ENCODE measurements around the gene ARHGAP18.
A peak's percentile ranks its signal among the peaks of the same experiment; 100 is the strongest.

The ARHGAP18 gene

DNA sequence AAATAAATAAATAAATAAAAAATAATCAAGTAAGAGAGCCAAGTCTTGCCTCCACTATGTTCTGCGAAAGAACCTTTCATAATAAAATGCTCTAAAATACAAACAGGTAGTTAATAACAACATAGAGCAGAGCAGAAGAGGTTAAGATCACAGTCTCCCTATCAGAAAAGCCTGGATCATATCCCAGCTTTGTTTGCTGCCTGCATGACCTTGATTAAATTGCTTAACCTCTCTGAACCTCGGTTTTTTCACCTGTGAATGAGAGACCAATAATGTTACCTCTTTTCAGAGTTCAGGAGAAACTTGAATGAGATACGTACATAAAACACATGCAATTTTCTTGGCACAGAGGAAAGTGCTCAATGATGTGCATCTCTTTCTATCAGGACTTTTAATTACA lies 44.4 kb downstream of the ARHGAP18 start:
- no peak for DNase-seq

DNA sequence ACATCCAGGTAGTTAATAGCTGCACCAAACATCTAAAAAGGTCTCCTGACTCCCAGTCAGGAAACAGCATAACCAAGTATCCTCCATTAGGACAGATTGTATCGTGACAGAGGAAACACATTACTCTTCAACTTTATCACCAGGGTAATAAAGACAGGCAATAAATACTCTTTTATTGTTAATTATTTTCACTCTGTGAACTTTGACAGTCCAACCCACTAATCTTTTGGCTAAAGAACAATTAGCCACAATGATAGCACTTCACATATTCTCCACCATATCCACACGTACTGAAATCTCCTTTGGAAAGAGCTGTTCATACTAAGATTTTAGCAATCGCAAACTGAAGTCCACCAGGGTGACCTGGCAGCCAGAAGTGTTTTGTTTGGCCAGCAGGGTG lies 46.4 kb downstream of the ARHGAP18 start:
- peak; percentile 29 for DNase-seq

DNA sequence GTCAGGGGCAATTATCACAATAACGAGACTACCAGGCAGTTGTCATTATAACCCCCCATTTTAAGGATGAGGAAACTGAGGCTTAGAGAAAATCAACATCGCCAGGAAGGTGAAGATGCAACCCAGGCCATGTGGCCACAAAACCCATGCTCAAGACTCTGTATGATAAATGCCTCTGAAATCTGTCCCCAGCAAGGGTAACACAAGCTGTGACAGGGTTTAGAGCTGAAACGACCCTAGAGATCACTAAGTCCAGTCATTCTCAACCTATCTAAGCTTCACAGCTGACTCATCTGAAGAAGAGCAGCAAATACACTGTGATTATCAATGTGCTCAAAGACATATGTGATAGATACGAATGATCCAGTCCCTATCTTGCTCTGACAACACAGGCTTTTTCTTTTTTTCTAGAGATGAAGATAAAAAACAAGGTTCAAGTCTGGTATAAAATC lies 47.0 kb downstream of the ARHGAP18 start:
- peak; percentile 93 for DNase-seq

DNA sequence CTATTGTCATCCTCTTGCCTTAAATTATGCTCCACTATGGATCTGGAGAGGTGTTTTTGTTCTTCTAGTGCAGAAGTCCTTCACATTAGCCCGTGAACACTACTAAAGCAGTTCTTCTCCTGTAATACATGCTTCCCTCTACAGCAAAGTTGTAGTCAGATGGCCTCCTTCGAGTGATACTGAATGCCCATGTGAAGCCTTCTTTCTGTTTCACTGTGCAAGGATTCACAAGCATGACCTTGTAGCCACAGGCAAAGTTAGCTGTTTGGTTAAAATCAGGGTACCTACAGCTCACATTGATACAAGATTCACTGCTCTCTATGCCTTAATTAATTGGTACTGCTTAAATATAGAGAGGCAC lies 47.6 kb downstream of the ARHGAP18 start:
- no peak for DNase-seq

DNA sequence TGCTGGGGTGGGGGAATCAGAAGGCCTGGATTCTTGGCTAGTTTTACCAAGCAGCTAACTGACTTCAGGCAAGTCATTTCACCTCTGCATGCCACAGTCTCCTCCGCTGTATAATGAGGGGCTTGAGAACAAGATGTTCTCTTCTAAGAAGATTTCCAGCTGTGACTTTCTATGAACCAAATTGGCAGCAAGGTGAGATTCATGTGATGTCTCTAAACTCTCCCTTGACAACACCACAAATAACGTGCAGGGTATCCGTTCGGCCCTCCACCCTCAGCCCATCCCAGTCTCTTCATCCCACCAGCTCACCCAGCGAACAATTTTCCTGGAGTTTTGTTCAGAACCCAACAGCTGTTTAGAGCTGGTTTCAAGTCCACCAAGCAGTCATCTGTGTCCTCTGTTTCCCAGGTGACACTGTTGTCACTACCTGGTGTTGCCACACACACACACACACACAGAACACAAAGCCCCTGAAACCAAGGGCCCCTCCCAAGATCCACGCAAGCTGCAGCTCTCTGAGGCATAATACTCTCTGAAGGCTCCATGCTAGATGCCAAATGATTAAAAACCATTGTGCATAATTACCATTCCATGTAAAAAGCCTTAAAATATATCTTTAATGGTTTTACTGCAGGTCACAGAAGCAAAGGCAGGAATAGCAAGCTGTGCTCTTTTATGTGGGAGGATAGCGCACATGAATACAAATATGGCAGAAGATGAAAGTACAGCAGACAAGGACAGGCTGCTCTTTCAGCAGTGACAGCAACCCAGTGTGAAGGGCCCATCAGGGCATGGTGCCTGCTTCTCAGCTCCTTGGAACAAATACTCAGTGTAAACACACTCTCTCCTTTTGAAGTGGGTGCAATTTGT lies 48.2 kb downstream of the ARHGAP18 start:
- DNase-seq = no peak

DNA sequence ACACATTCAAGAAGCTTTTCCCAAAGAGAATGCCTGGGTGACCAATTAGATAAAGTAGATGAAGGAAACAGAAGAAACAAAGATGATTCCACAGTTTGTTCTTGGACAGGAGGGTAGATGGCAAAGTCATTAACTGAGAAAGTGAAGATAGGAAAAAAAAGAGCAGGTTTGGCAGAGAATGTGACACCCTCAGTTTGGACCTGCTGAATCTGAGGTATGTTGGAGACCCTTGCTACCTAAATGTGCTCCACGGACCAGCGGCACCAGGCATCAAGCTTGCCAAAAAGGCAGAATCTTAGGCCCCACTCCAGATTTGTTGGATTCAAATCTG lies 49.7 kb downstream of the ARHGAP18 start:
- DNase-seq = no peak

DNA sequence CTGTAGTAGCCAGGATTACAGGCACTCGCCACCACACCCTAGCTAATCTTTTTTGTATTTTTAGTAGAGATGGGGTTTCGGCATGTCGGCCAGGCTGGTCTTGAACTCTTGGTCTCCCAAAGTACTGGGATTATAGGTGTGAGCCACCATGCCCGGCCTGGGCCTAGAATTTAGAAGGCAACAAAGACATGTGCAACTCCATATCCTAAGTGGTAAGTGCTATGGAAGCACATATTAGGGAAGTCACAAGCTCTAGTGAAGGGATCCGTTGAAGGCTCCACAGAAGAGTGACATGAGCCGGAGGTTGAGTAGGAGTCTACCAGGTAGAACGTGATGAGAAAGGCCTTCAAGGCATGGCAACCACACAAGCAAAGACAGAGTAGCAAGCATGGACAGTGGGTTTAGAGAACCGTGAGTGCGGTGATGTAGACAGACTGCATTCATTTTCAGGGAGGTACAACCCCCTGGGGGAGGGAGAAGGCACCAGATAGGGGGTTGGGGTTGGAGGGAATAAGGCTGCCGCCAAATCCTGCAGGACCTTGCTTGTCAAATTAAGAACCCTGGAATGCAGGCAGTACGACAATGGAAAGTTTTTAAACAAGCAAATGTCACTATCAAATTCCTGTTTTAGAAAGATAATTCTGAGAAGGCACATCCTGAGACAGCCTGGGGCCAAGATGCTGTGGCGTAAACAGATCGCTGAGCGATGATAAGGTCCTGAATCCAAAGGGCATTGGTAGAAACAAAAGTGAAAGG lies 50.2 kb downstream of the ARHGAP18 start:
- DNase-seq = peak; percentile 74

DNA sequence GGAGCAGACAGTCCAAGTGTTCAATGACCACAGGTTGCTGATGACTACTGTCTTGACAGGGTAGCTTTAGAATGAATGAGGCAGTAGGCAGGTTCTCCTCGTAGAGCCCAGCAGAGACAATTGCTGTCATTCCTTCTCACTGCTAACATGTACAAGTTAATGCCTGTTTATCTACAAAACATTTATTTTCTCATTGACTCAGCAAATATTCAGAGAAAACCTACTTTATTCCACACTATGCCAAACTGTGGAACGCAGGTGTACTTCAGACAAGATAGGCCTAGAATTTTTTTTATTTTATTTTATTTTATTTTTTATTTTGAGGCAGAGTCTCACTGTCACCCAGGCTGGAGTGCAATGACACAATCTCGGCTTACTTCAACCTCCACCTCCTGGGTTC lies 50.8 kb downstream of the ARHGAP18 start:
- DNase-seq = no peak

DNA sequence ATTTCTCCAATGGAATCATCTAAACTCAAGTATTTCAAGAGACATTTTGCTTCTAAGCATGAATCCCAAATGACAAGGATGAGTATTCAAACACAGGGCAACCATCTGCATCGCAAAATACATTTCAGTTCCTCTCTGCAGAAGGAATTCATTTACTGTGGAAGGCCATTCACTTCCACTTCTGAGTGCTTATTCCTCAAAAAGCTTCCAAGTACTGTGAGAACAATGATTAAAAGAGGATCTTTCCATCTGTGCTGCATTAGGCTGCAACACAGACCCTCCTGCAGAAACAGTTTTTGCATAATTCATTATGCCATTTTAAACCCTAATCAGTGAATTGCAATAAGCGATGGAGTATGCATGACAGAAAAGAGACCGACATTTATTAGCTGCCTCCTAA lies 52.5 kb downstream of the ARHGAP18 start:
- DNase-seq = no peak

DNA sequence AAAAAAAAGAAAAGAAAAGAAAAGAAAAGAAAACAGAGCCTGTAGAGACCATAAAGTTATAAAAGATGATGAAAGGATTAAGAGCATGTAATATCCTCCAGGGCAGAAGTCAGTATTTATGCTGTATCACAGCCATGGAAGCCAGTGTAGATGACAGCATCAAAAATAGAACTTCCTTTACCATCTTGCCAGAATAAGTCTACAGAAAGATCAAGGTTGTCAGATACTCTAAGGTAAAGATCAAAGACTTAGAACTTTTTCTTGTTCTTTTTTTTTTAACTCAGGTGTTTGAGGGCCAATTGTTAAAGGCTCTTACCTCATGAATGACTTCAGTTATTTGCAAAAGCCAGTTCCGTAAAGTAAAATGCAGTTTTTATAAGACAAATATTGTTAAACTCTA lies 54.6 kb downstream of the ARHGAP18 start:
- DNase-seq = no peak

DNA sequence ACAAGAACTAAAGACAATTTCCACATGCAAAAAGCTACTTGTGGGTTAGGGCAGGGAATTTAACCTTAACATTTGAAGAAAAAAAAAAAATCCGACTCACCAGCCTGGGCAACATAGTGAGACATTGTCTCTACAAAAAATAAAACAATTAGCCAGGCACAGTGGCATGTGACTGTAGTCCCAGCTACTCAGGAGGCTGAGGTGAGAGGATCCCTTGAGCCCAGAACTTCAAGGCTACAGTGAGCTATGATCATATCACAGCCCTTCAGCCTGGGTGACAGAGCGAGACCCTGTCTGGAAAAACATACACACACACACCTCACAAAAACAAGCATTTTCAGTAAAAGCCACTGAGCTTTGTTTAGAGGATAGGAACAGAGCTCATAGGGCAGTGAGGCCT lies 56.2 kb downstream of the ARHGAP18 start:
- no peak for DNase-seq

DNA sequence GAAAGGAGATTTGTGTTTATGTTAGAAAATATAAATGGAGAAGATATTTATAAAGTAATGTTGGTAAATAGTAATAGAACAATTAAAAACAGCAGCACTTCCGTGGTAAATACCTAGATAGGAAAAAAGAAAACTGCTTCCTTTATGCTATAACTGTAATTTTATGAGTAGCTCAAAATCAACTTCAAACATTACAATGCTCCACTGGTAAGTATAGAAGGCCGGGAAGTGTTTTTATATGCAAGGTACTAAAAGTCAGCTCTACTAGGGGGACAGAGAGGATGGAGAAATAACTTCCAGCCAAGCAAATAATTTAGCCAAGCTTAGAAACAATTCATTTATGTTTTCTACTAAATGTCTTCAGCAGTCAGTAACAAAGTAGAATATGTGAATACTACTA lies 56.7 kb downstream of the ARHGAP18 start:
- DNase-seq = no peak

DNA sequence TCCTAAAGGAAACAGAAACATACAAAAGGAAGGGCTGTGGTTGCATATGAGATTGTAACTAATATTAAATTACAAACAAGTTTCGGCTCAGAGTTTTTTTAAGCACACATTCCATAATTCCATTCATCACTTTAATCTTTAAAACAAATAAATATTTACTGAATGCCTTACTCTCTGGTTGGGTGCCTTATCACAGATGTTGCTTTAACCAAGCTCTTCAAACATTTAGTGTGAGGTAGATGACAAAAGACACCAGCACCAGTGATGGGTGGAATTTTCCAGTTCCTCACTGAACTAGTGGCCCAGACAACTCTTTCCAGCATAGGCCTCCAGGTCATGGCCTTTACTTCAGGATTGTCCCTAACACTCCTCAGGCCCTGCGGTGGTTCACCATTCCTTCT lies 58.7 kb downstream of the ARHGAP18 start:
- no peak for DNase-seq

DNA sequence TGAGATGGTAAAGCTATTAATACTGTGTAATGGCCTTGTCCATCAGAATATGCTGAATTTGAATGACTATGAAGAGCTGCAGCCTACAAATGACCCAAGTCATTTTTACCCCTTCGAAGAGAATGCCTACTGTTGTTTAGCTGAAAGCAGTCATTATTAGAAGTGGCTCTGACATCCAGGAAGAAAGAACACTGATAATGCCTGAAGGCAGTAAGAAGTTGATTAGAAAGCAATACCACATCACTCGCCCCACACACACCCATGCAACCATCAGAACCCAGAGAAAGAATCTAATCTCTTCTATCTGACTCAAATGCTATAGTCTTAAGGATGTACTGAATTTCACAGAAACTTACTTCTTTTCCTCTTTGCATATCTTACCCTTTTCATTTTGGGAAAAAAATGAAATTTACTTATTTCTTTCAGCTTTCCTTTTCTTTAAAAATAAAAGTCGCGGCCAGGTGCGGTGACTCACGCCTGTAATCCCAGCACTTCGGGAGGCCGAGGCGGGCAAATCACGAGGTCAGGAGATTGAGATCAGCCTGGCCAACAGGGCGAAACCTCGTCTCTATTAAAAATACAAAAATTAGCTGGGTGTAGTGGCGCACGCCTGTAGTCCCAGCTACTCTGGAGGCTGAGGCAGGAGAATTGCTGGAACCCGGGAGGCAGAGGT lies 61.0 kb downstream of the ARHGAP18 start:
- peak; percentile 20 for DNase-seq

DNA sequence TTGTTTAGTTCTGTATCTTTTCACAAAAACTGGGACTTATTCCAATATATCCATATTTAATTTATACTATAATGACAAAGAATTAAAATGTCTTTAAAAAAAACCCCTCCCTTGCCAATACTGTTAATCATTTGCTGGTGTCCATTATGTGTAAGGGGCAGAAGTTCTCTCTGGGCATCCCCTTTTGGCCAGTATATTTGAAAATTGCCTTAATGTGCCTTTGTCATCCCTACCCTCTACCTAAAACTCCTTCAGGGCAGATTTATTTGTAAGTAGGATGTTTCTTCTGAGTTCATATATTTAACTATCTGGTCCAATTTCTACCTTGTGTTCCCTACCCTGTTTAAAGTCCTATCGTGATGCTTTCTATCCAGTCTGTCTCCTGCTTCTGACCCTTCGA lies 62.9 kb downstream of the ARHGAP18 start:
- DNase-seq = no peak

DNA sequence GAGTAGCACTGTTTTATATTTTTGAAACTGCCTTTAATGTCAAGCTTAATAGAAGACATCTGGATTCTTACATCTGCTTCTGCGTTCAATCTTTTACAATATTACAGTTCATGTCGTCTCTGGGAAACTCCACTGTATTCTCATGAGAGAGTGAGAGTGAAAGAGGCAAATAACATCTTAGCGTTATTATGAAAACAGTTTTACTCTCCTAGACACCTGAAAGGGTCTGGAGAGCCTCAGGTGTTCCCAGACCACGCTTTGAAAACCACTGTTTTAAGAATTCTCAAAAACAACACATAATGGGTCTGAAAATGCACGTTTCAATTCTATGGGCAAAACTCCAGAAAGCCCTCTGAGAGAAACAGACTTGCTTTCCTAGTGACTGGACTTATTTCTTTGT lies 63.3 kb downstream of the ARHGAP18 start:
- no peak for DNase-seq

DNA sequence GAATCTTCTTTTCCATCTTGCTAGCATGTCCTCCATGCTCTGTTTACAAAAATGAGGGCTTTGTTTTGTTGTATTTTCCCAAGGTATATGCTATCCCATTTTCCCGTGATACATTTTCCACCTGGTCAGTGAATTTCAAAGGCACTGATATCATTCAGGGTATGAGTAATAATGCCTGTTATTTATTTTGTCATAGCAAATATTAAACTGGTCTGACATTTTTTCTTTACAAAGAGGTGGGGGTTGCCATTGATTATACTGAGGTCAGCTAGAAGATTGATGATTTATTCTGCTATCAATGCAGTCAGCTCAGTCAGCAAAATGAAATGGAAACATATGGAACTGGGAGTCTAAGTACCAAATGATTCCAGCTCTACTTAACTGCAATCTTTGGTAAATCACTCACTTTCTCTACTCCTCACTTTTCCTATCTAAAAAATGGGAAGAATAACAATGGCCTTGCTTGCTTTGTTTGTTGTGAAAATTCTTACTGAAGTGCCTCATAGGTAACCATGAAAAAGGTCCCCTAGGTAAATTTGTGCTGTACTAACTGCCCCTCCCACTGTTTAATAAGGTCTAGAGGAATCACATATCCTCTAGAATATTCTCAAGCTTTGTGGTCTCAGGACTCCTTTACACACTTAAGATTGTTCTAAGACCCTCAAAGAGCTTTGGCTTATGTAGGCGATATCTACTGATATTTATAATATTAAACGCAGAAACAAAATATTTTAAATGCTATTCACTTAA lies 64.0 kb downstream of the ARHGAP18 start:
- no peak for DNase-seq

DNA sequence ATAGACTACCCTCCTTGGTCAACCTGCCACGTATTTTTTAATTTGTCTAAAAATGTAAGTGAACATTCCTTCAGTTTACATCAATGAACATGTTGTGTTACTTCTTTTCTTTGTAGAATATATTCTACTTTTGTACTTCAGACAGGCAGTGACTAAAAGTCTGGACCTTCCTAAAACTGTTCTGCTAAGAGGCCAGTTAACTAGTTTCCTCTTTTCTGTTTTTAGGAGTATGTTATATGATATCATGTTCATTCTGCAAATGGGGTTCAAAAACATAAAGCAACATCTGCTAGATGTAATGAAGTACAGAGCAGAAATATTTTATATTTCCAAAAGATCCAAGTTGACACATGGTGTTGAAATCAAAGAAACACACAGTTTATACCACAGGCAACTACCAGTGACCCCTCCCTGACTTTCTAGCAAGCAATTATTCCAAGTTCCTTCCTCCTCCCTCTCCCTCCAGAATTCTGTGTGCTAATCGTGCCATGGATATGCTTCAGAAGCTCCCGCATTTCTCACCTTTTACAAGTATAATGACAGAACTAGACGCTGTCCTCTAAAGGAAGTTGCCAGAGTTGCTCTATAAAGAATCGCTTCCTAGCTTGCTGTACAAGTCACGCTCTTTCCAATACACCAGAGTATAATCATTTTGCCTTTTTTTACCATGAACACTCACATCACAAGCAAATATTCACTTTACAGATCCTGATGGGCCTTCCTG lies 64.7 kb downstream of the ARHGAP18 start:
- no peak for DNase-seq

DNA sequence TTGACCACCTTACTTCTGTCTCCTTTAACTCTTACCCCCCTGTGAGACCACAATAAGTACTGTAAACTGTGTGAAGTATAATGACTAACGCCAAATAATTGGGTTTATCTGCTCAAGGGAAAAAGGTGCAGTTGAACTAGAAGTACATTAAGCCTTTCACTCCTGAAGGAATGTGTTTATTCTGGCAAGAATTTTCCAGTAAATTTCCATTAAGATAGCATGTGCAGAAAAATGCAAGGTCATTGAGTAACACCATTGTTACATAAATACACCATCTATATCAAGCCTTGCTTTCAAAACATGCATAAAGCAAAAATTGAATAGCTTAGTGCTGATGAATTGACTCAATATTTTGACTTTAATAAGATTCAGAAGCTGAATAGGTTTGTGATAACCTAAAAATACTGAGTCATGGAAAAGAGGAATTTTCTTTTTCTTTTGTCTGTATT lies 65.4 kb downstream of the ARHGAP18 start:
- DNase-seq = no peak

DNA sequence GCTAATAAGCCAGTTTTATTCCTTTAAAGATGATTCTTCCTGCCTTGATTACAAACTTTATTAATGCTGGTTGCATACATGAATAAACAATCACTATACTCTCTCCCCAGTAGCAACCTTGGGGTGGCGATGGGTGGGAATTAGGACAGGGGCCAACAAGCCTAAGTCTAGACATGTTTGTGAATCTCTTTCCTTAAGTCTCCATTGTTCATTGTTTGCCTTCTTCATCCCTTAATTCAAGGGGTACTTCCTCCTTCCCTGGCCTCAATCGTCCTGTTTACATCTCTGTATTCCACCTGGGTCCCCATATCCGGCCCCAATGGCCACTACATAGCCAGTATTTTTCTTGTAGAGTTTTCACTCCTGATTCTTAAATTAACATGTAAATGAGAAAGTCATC lies 66.0 kb downstream of the ARHGAP18 start:
- DNase-seq = no peak

DNA sequence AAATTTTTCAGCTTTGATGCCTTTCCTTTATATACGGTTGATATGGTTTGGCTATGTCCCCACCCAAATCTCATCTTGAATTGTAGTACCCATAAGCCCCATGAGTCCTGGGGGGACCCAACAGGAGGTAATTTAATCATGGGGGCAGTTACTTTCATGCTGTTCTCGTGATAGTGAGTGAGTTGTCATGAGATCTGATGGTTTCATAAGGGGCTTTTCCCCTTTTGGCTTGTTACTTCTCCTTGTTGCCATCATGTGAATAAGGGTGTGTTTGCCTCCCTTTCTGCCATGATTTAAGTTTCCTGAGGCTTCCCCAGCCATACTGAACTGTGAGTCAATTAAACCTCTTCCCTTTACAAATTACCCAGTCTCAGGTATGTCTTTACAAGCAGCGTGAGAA lies 66.8 kb downstream of the ARHGAP18 start:
- DNase-seq = no peak

DNA sequence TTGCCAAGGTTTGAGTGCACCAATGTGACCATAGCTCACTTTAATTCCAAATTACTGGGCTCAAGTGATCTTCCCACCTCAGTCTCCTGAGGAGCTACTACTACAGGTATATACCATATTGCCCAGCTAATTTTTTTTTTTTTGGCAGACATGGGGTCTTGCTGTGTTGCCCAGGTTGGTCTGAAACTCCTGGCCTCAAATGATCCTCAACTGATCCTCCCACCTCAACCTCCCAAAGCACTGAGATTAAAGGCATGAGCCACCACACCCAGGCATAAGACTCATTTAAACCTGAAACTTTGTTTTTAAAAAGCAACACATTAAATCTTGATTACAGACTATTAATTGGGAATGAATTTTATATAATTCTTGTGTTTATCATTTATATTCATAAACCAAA lies 67.7 kb downstream of the ARHGAP18 start:
- no peak for DNase-seq
